ENCODE data around the gene EEF1AKMT2.

- TF ChIP-seq ZFP3 (CRISPR knock-in tag; IDR thresholded peaks at IDR 0.05): no peak
- no peak for TF ChIP-seq OSR1 (CRISPR knock-in tag; IDR thresholded peaks at IDR 0.05)
- TF ChIP-seq ISL1 (CRISPR knock-in tag; IDR thresholded peaks at IDR 0.05): no peak
- TF ChIP-seq PATZ1 (CRISPR knock-in tag; IDR thresholded peaks at IDR 0.05; ENCODE audit: borderline replicate concordance): no peak
- TF ChIP-seq POU6F1 (CRISPR knock-in tag; IDR thresholded peaks at IDR 0.05; ENCODE audit: borderline replicate concordance, low read depth): no peak
- no peak for TF ChIP-seq PPARA (CRISPR knock-in tag; IDR thresholded peaks at IDR 0.05; ENCODE audit: borderline replicate concordance)
- no peak for TF ChIP-seq TOX (CRISPR knock-in tag; IDR thresholded peaks at IDR 0.05; ENCODE audit: borderline replicate concordance)
- TF ChIP-seq RARB (CRISPR knock-in tag; IDR thresholded peaks at IDR 0.05): no peak
- TF ChIP-seq BACH2 (CRISPR knock-in tag; IDR thresholded peaks at IDR 0.05; ENCODE audit: borderline replicate concordance): no peak
- no peak for TF ChIP-seq ARNTL (CRISPR knock-in tag; IDR thresholded peaks at IDR 0.05; ENCODE audit: borderline replicate concordance, low read depth)
- TF ChIP-seq ZC3H10 (CRISPR knock-in tag; IDR thresholded peaks at IDR 0.05): no peak
Observed at GRCh38 chr10:124739986-124740368, 51.7 kb downstream of the EEF1AKMT2 start.

Data from SK-N-SH treated with all-trans-retinoic acid at 6 μM for 48 hours (cell line).